ENCODE measurements around the gene SETD5. TPM values are rescaled to one million over a fixed set of nuclear protein-coding genes. Genes with fewer than 3 reads are reported as not detected.

The SETD5 gene
- total RNA-seq, 1 donor from 2014 or later: 161 TPM

DNA sequence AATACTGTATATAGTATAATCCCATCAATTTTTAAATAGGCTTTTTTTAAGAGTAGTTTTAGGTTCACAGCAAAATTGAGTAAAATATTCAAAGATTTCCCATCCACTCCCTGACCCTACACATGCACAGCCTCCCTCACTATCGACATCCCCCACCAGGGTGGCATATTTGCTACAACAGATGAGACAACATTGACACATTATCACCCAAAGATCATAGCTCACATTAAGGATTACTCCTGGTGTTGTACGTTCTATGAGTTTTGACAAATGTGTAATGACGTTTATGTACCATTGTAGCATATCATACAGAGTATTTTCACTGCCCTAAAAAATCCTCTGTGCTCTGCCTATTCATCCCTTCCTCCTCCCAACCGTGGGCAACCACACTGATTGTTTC lies 116.9 kb downstream of the SETD5 start:
- Mint-ChIP-seq H3K4me1 (ENCODE audit: unreplicated experiment) (no peaks in the 10 kb centered on the region), H3K27ac (ENCODE audit: unreplicated experiment) (no peak overlapping the region), H3K9me3 (ENCODE audit: unreplicated experiment) (no peaks in the 10 kb centered on the region), H3K4me3 (ENCODE audit: unreplicated experiment) (no peak overlapping the region), H3K27me3 (ENCODE audit: unreplicated experiment) (peaks cover 26% of the 10 kb centered on the region), H3K36me3 (ENCODE audit: unreplicated experiment) (no peaks in the 10 kb centered on the region)
- TF ChIP-seq, protein P1, sequence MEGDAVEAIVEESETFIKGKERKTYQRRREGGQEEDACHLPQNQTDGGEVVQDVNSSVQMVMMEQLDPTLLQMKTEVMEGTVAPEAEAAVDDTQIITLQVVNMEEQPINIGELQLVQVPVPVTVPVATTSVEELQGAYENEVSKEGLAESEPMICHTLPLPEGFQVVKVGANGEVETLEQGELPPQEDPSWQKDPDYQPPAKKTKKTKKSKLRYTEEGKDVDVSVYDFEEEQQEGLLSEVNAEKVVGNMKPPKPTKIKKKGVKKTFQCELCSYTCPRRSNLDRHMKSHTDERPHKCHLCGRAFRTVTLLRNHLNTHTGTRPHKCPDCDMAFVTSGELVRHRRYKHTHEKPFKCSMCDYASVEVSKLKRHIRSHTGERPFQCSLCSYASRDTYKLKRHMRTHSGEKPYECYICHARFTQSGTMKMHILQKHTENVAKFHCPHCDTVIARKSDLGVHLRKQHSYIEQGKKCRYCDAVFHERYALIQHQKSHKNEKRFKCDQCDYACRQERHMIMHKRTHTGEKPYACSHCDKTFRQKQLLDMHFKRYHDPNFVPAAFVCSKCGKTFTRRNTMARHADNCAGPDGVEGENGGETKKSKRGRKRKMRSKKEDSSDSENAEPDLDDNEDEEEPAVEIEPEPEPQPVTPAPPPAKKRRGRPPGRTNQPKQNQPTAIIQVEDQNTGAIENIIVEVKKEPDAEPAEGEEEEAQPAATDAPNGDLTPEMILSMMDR (IDR thresholded peaks at IDR 0.05): no peak
- no peak for DNase-seq (ENCODE audit: extremely low spot score, unreplicated experiment)

DNA sequence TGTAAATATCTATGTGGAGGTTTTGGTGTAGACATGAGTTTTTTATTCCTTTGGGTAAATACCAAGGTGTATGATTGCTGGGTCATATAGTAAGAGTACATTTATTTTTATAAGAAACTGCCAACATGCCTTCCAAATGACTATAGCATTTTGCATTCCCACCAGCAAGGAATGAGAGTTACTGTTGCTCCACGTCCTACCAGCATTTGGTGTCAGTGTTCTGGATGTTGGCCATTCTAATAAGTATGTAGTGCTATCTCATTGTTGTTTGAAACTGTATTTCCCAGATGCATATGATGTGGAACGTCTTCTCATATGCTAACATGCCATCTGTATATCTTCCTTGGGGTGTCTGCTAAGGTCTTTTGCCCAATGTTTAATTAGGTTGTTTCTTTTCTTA lies 117.5 kb downstream of the SETD5 start:
- TF ChIP-seq, protein P1 (IDR thresholded peaks at IDR 0.05): no peak
- Mint-ChIP-seq H3K4me3 (ENCODE audit: unreplicated experiment) (no peak overlapping the region), H3K27me3 (ENCODE audit: unreplicated experiment) (peaks cover 25% of the 10 kb centered on the region), H3K9me3 (ENCODE audit: unreplicated experiment) (no peaks in the 10 kb centered on the region), H3K36me3 (ENCODE audit: unreplicated experiment) (no peaks in the 10 kb centered on the region), H3K27ac (ENCODE audit: unreplicated experiment) (no peak overlapping the region), H3K4me1 (ENCODE audit: unreplicated experiment) (no peaks in the 10 kb centered on the region)
- no peak for DNase-seq (ENCODE audit: extremely low spot score, unreplicated experiment)

DNA sequence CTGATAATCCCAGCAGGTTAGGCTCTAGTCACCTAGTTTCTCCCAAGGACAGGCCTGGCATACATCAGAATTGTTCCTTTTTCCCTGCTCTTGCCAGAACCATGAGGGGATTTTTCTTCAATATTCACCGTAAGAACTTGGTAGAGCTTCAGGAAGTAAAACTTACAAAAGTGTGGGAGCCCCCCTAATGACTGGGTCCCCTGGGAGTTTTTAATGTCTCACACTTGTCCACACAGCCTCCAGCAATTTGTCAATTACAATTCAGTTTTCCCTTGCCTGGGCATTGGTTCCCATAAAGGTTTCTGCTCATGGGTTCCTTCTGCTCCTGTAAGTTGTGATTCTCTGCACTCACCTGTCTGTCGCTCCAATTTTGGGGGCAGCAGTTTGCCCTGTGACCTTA lies 127.7 kb downstream of the SETD5 start:
- H3K4me1 Mint-ChIP-seq (ENCODE audit: unreplicated experiment): no peaks in the 10 kb centered on the region
- no peak for DNase-seq (ENCODE audit: extremely low spot score, unreplicated experiment)

More for the DNA sequence above, 127.7 kb downstream of the SETD5 start:
- Mint-ChIP-seq H3K27ac (ENCODE audit: unreplicated experiment) (no peak overlapping the region), H3K9me3 (ENCODE audit: unreplicated experiment) (peaks cover 11% of the 10 kb centered on the region), H3K36me3 (ENCODE audit: unreplicated experiment) (no peaks in the 10 kb centered on the region), H3K4me3 (ENCODE audit: unreplicated experiment) (no peak overlapping the region), H3K27me3 (ENCODE audit: unreplicated experiment) (peaks cover 29% of the 10 kb centered on the region)
- TF ChIP-seq, protein P1 (IDR thresholded peaks at IDR 0.05): no peak

Other genes starting within 250 kb of the SETD5 start
- gene SRGAP3, start 148.0 kb upstream of the SETD5 start, total RNA-seq: 1.5 and 2.6 TPM in 2 replicates
- gene THUMPD3, start 34.6 kb upstream of the SETD5 start, total RNA-seq: 43.2 and 45.4 TPM in 2 replicates
- not detected in 2 replicates for gene LHFPL4, start 156.2 kb downstream of the SETD5 start, total RNA-seq